Measurements from ENCODE around the gene TAOK3.

GRCh38 chr12:118206107-118206412 lies 166.6 kb downstream of the TAOK3 start:
- TF ChIP-seq, protein P1, sequence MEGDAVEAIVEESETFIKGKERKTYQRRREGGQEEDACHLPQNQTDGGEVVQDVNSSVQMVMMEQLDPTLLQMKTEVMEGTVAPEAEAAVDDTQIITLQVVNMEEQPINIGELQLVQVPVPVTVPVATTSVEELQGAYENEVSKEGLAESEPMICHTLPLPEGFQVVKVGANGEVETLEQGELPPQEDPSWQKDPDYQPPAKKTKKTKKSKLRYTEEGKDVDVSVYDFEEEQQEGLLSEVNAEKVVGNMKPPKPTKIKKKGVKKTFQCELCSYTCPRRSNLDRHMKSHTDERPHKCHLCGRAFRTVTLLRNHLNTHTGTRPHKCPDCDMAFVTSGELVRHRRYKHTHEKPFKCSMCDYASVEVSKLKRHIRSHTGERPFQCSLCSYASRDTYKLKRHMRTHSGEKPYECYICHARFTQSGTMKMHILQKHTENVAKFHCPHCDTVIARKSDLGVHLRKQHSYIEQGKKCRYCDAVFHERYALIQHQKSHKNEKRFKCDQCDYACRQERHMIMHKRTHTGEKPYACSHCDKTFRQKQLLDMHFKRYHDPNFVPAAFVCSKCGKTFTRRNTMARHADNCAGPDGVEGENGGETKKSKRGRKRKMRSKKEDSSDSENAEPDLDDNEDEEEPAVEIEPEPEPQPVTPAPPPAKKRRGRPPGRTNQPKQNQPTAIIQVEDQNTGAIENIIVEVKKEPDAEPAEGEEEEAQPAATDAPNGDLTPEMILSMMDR (IDR thresholded peaks at IDR 0.05), result no peak
- no peak for TF ChIP-seq POLR2AphosphoS5 (IDR thresholded peaks at IDR 0.05)

Data from breast epithelium (tissue), 3 donors.